Skin epidermis (tissue), 12 donors: ENCODE results near the gene GALNT18.
A peak's percentile ranks its signal among the peaks of the same experiment; 100 is the strongest.

Experiments used
- H3K27ac ChIP-seq, 21 experiments: fragments of 200-600 bp; sonication (generic) in 11 of 21; one replicate each; pipeline ENCODE4 v1.5.0; 2020; ENCODE audit warnings: mild to moderate bottlenecking in 3 of 21, inconsistent platforms in 2 of 21, moderate library complexity in 2 of 21
- H3K4me3 ChIP-seq, 7 experiments: fragments of 200-600 bp; sonication (generic) in 2 of 7; one replicate each; pipeline ENCODE4 v1.5.0; 2020; ENCODE audit warnings: inconsistent platforms in 2 of 7, mild to moderate bottlenecking in 2 of 7, moderate library complexity in 1 of 7

GALNT18 gene

GRCh38 chr11:11513422-11513821, 108.4 kb downstream of the GALNT18 start:
- H3K4me3 ChIP-seq, result no peak overlapping the region
- no peak overlapping the region for H3K27ac ChIP-seq

- H3K27ac ChIP-seq, result no peak overlapping the region
- H3K4me3 ChIP-seq, result no peak overlapping the region
Measured at GRCh38 chr11:11512929-11513328, 108.9 kb downstream of the GALNT18 start.

- H3K27ac ChIP-seq, result no peak overlapping the region
Measured at GRCh38 chr11:11512502-11512901, 109.3 kb downstream of the GALNT18 start.

DNA sequence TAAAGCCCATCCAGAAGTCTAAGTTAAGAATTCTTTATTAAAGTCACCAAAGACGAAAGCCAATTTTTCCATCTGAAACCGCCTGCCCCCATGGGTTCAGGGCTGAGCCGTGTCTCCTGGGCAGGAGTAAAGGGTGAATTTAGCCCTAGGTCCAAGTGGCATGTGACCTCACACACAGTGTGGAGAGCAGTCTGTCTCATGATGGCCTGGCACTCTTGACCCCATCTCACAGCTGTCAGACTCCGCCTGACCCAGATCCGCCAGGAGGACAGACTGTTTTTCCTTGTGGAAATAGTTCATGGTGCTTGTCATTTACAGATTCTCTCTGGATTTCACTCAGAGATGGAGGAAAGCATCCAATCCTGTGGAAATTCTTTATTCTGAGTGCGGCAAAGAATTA, 109.7 kb downstream of the GALNT18 start:
- Histone ChIP-seq H3K27ac (no peak overlapping the region), H3K4me3 (no peak overlapping the region)

More at GRCh38 chr11:11512502-11512901, 109.3 kb downstream of the GALNT18 start:
- H3K4me3 ChIP-seq, result no peak overlapping the region

GRCh38 chr11:11510939-11511338, 110.9 kb downstream of the GALNT18 start:
- Histone ChIP-seq H3K27ac (no peak overlapping the region), H3K4me3 (no peak overlapping the region)

- no peak overlapping the region for H3K4me3 ChIP-seq
Measured at GRCh38 chr11:11505692-11506091, 116.1 kb downstream of the GALNT18 start.

GRCh38 chr11:11505190-11505589, 116.6 kb downstream of the GALNT18 start:
- no peak overlapping the region for H3K27ac ChIP-seq
- no peak overlapping the region for H3K4me3 ChIP-seq

More at GRCh38 chr11:11505692-11506091, 116.1 kb downstream of the GALNT18 start:
- H3K27ac ChIP-seq, result no peak overlapping the region

DNA sequence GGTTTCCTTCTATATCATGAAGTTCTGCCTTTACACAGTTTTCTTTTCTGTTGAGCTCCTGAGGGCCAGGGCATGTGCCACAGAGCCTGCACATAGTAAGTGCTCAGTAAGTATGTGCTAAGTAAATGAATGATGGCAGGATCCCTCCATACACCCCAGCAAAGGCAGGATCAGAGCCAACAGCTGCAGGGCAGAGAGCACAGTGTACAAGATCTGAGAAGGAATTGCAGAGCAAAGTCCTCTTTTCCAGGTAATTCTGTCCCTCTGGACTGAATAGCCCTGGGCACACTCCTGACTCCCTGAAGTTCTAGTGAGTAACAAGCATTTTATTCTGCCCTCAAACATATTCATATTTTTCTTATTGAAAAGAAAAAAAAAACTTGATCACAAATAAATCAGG, 117.7 kb downstream of the GALNT18 start:
- Histone ChIP-seq H3K4me3 (no peak overlapping the region), H3K27ac (no peak overlapping the region)

- H3K4me3 ChIP-seq, result no peak overlapping the region
- H3K27ac ChIP-seq, result peak overlapping the region in 9 of 21 experiments; percentile 4 to 76 (median 23)
Measured at GRCh38 chr11:11502263-11502861, 119.4 kb downstream of the GALNT18 start.

DNA sequence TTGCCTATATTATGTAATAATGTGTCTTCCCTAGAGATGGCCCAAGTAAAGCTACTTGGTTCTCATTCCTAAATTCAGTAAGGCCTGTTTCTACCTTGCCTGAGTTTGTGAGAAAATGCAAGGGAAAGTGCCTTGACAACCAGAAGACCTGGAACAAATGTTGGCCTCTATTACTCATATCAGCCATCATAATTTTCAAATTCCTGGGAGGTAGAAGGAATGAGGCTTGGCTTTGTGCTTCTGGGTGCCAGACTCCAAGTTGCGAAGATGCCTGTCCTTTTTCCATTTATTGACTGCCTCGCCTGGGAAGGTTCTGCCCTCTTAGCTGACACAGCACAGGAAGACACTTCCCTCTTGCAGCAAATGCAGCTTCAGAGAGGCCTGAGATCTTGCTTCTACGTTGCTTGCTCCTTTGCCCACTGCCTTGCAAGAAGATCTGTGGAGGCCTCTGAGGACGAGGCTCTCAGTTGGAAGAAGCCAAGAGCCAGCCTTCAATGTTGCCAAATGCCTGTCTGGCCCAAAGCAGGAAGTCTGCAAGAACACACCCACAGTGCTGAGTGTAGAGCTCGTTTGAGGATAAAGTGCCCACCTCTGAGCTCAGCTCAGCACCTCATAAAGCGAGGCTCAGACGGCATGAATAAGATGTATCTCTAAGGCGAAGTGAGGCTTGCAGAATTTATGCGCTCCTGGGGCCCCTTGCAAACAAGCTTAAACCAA, 120.1 kb downstream of the GALNT18 start:
- Histone ChIP-seq H3K4me3 (no peak overlapping the region), H3K27ac (peak overlapping the region in 10 of 21 experiments; percentile 4 to 76 (median 28))

DNA sequence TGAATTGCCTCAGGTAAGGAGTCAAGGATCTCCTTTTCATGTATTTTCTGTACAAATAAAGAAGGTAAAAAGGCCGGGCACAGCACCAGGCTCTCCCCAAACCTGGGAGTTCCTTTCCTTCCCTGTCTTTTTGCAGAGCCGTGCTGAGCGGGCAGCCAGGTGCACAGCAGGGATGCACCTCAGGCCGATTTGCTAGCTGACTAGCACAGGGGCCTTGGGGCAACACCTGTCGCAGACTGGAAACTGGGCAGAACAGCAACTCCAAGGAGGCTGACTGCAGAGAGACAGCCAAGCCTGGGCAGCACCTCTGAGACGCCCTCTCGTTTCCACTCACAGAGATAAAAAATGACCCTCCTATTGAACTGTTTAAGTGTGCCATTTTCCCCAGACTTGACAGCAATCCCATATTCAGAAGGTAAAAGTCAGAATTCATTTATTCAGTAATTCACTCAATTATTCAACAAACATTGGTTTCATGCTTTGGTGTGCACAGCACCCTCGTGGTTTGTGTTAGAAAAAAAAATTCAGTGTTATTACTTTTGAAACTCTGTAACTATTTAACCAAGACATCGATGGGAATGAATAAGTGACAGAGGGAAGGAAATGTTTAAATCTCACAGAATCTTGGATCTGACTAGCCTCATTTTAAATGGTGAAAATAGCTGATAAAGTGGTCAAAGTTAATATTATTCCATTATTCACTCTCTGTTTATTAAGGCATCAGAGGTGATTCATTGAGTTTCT, 120.9 kb downstream of the GALNT18 start:
- H3K27ac ChIP-seq, result peak overlapping the region in 3 of 21 experiments; percentile 11 to 76 (median 70)
- no peak overlapping the region for H3K4me3 ChIP-seq

DNA sequence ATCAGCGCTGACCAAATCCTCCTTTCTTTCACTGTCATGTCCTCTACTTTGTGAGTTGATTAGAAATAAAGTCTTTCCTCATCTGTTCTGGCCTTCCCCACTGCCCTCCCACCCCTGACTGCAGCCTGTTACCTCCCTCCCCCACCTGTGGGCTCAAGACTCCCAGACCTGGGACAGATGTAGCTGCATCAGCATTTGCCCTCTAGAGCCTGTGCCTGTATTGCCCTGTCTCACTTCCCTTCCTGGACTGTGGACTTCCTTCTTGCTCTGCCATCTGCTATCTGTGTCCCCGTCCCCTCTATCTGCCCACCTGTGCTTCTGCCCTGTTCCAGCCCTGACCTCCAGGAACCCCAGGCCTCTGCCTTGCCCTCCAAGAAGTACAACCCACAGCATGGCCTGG, 122.5 kb downstream of the GALNT18 start:
- H3K27ac ChIP-seq, result no peak overlapping the region

DNA sequence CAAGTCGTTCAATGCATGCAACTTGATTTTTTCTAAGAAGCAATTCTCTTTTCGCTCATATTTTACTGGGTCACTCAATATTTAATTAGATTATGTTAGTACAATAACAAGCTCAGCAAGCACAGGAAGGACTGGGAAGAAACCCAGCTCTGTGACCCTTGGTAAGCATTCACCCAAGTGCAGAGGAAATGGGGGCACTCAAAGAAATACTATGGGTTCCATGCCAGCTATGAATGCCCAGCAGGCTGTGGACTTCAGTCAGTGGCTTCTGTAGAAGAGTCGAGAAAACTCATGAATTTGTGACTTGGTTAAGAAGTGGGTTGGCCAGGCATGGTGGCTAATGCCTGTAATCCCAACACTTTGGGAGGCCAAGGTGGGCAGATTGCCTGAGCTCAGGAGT, 123.6 kb downstream of the GALNT18 start:
- Histone ChIP-seq H3K4me3 (no peak overlapping the region), H3K27ac (no peak overlapping the region)

More for the DNA sequence above, 122.5 kb downstream of the GALNT18 start:
- no peak overlapping the region for H3K4me3 ChIP-seq

DNA sequence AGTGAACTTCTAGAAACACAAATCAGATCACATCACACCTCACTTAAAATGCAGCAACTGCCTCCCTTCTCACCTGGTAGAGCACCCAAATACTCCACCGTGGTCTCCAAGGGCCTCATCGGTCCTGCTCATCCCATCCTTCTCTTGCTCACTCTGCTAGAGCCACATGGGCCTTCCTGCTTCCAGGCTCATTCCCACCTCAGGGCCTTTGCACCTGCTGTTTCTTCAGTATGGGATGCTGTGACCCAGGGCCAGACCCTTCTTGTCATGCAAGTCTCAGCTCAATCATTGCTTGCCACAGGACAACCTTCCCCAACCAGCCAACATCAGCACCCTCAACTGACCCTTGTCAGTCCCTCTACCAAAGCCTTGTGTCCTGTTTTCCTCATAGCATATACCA, 124.9 kb downstream of the GALNT18 start:
- Histone ChIP-seq H3K4me3 (no peak overlapping the region), H3K27ac (no peak overlapping the region)

DNA sequence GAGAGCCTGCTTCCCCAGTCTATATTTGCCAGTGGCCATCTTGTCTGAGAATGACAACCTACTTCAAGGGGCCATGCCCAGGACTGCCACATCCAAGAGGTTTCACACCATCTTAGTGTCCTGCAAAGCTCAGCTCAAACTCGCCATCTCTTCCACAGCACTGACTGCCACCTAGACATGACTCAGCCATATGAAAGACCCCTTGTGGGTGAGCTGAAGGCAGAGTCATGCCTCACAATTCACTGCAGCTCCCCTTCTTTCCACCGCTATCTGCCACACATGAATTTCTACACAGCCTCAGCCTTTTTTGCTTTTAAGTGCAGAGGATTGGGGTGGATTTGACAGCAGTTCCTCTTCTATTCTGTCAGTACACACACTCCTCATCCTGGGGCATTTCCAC, 127.5 kb downstream of the GALNT18 start:
- Histone ChIP-seq H3K27ac (no peak overlapping the region), H3K4me3 (no peak overlapping the region)

- Histone ChIP-seq H3K4me3 (no peak overlapping the region), H3K27ac (no peak overlapping the region)
Measured at GRCh38 chr11:11493698-11494097, 128.1 kb downstream of the GALNT18 start.

GRCh38 chr11:11491589-11491988, 130.2 kb downstream of the GALNT18 start:
- Histone ChIP-seq H3K27ac (no peak overlapping the region), H3K4me3 (no peak overlapping the region)

DNA sequence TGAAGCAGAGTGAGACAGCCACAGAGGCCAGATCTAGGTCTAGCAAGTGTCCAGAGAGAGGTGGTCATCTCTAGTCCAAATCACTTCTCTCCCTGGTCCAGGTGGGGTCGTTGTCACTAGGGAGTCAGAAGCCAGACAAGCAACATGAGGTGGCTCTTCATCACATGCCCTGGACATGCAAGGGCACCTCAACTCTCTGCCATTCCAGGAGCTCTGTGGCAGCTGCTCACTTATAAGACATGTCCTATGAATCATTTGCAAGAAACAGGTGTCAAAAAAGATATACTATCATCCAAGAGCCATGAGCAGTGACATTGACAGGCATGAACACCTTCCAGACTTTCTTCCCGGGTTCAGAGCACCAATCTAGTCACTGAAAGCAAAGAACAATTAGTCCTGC, 130.8 kb downstream of the GALNT18 start:
- H3K27ac ChIP-seq, result no peak overlapping the region

DNA sequence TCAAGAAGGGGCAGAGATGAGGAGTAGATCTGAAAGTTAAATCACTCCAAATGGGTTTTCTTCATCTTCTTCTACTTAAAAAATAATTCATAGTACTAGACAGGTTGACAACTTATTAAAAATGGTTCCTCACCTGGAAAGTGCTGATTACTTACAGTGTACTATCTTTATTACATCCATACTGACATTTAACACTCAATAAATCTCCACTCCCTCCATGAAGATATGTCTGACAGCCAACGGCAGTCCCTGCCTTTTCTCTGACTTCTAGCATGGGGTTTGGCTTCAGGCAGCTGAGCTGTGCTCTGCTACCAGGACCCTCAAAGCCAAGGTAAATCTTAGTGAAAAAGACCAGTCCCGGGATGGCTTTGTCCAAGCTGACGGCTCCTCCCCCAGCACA, 135.4 kb downstream of the GALNT18 start:
- Histone ChIP-seq H3K27ac (no peak overlapping the region), H3K4me3 (no peak overlapping the region)

More for the DNA sequence above, 130.8 kb downstream of the GALNT18 start:
- no peak overlapping the region for H3K4me3 ChIP-seq

- H3K27ac ChIP-seq, result no peak overlapping the region
- H3K4me3 ChIP-seq, result no peak overlapping the region
Measured at GRCh38 chr11:11486002-11486401, 135.8 kb downstream of the GALNT18 start.

DNA sequence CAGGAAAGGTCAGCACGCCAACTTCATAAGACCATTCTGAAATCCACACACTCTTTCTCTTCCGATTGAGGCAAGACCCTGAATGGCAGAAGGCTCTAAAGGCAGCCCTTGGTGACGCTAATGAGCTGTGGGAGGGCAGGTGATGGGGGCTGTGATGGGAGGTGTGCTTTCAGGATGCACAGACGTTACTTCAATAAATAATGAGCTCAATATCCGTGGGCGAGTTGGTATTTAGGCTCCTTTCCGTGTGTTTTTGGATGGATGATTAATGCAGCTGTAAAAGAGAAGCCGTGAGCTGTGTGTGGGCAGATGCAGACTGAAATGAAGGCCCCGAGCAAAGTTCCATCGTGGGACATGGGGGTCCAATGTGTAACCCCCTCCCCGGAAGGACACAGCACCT, 138.2 kb downstream of the GALNT18 start:
- H3K4me3 ChIP-seq, result no peak overlapping the region
- H3K27ac ChIP-seq, result no peak overlapping the region
